HepG2 (cell line): ENCODE measurements around the gene TMEM107. TPM values are rescaled to one million over a fixed set of nuclear protein-coding genes. Genes with fewer than 3 reads are reported as not detected.

Source experiments
- HIC2 ChIP-seq: sonication (generic); formaldehyde crosslinking; IDR thresholded peaks from 2 replicates; pipeline ENCODE4 v1.9.0; 2022; ENCODE audit warnings: low read depth, missing genetic modification reagents
- KLF15 ChIP-seq: sonication (generic); formaldehyde crosslinking; IDR thresholded peaks from 2 replicates; pipeline ENCODE4 v1.8.1; 2023; ENCODE audit warnings: borderline replicate concordance, mild to moderate bottlenecking, inconsistent platforms, missing genetic modification reagents, mixed read lengths
- MTERF4 ChIP-seq: sonication (generic); formaldehyde crosslinking; IDR thresholded peaks from 2 replicates; pipeline ENCODE4 v1.8.0; 2023; ENCODE audit warnings: mild to moderate bottlenecking, missing genetic modification reagents
- NR2C2 ChIP-seq: sonication (generic); formaldehyde crosslinking; IDR thresholded peaks from 2 replicates; pipeline ENCODE4 v1.4.0; 2020; ENCODE audit warnings: missing genetic modification reagents, mild to moderate bottlenecking, moderate library complexity, borderline replicate concordance
- SNAPC4 ChIP-seq: sonication (generic); formaldehyde crosslinking; IDR thresholded peaks from 2 replicates; pipeline ENCODE4 v1.4.0; 2020; ENCODE audit warnings: mild to moderate bottlenecking, missing genetic modification reagents
- TFE3 ChIP-seq: IDR thresholded peaks from 2 replicates; pipeline ENCODE4 v1.6.1; 2016
- ZNF280D ChIP-seq: sonication (generic); formaldehyde crosslinking; IDR thresholded peaks from 2 replicates; pipeline ENCODE4 v1.5.1; 2020; ENCODE audit warnings: mild to moderate bottlenecking, missing genetic modification reagents
- ZNF597 ChIP-seq: sonication (generic); formaldehyde crosslinking; IDR thresholded peaks from 2 replicates; pipeline ENCODE4 v1.5.0; 2020; ENCODE audit warnings: missing genetic modification reagents
- ZNF710 ChIP-seq: sonication (generic); formaldehyde crosslinking; IDR thresholded peaks from 2 replicates; pipeline ENCODE4 v1.5.0; 2020; ENCODE audit warnings: mild to moderate bottlenecking, missing genetic modification reagents, borderline replicate concordance
- polyA plus RNA-seq, 8 experiments: library from polyadenylated mRNA; depleted of rRNA in 3 of 8; stranded (reverse) in 7 of 8; unstranded in 1 of 8; fragments of >200 nt; fragmentation: Illumina TruSeq in 4 of 8; extraction: Trizol in 4 of 8; gene quantifications; 2 replicates each; pipeline versions ENCODE4 v1.2.1 to v1.2.3, GENCODE V29; 2011 to 2016; ENCODE audit warnings: low read depth in 4 of 8, missing spikeins in 1 of 8, mixed read lengths in 1 of 8; ENCODE audit not compliant: insufficient read depth in 1 of 8
- total RNA-seq, 5 experiments: library from RNA; depleted of rRNA; stranded (reverse); fragments of >200 nt; fragmentation: Illumina TruSeq; extraction: Trizol; gene quantifications; 2 replicates each; pipeline ENCODE4 v1.2.3, GENCODE V29; 2016; ENCODE audit warnings: low read depth in 1 of 5

Gene TMEM107
- total and polyA plus RNA-seq, 2 of the 13 experiments (the other 11 are each of a cell fraction or from before 2014, with no cell fraction given) = 7.2 to 15.3 TPM

GRCh38 chr17:8176998-8177731 is 985 bp upstream of the TMEM107 start (continued):
- TF ChIP-seq SNAPC4 (CRISPR knock-in tag) (0 out of 2 replicates have a peak, but pooled peaks have one; percentile 15), ZNF280D (peak; percentile 62; the same call in 1 of the 2 replicates), ZNF597 (CRISPR knock-in tag) (no peak), ZNF710 (0 out of 2 replicates have a peak, but pooled peaks have one; percentile 9), MTERF4 (CRISPR knock-in tag) (no peak), NR2C2 (CRISPR knock-in tag) (no peak), HIC2 (CRISPR knock-in tag) (no peak), TFE3 (CRISPR knock-in tag) (no peak), KLF15 (CRISPR knock-in tag) (no peak)
